Suprapubic skin (tissue), 4 donors: Measurements from ENCODE around the gene NAPB. TPM values are rescaled to one million over a fixed set of nuclear protein-coding genes. Genes with fewer than 3 reads are reported as not detected.

Experiments
- DNase-seq, 2 donors: peaks; one replicate each; pipeline ENCODE4 v3.0.0-alpha.2; 2019; ENCODE audit warnings: low spot score in 2 of 2
- H3K27ac ChIP-seq: fragments of 200-600 bp; sonication (generic); one replicate; pipeline ENCODE4 v1.5.1; 2019
- H3K27me3 ChIP-seq: fragments of 200-600 bp; sonication (generic); one replicate; pipeline ENCODE4 v1.5.1; 2019
- H3K36me3 ChIP-seq: fragments of 200-600 bp; sonication (generic); one replicate; pipeline ENCODE4 v1.5.1; 2019
- H3K4me1 ChIP-seq: fragments of 200-600 bp; sonication (generic); one replicate; pipeline ENCODE4 v1.5.1; 2019
- H3K4me3 ChIP-seq: fragments of 200-600 bp; sonication (generic); one replicate; pipeline ENCODE4 v1.5.1; 2019; ENCODE audit warnings: mild to moderate bottlenecking
- H3K9me3 ChIP-seq: fragments of 200-600 bp; sonication (generic); one replicate; pipeline ENCODE4 v1.5.1; 2019
- EP300 ChIP-seq: sonication (generic); formaldehyde crosslinking; IDR thresholded peaks from one replicate; pipeline ENCODE4 v1.6.1; 2017; ENCODE audit warnings: antibody characterized with exemption
- POLR2A ChIP-seq, 2 donors: fragments of 450-650 bp; IDR thresholded peaks; one replicate each; pipeline ENCODE4 v1.6.1; 2017; ENCODE audit warnings: antibody characterized with exemption in 2 of 2, mild to moderate bottlenecking in 2 of 2, moderate library complexity in 2 of 2
- POLR2AphosphoS5 ChIP-seq, 3 donors: sonication (generic); formaldehyde crosslinking; IDR thresholded peaks; one replicate each; pipeline ENCODE4 v1.6.1; 2017; ENCODE audit warnings: antibody characterized with exemption in 3 of 3
- WGBS: methylation state at CpG from one replicate; pipeline ENCODE4 v1.1.5; 2018; 5-methylcytosine and 5-hydroxymethylcytosine counted together
- total RNA-seq, 4 donors: library from RNA; depleted of rRNA; stranded (reverse); fragments of >200 nt; gene quantifications; one replicate each; pipeline ENCODE4 v1.1.0, GENCODE V29; 2016
- TF ChIP-seq, protein P1 (sequence below), 2 donors: fragments of 200-600 bp in 1 of 2; fragments of 450-650 bp in 1 of 2; sonication (generic) in 1 of 2; IDR thresholded peaks; one replicate each; pipeline ENCODE4 v1.5.1; 2016 to 2019; ENCODE audit warnings: antibody characterized with exemption in 2 of 2, mild to moderate bottlenecking in 1 of 2, moderate library complexity in 1 of 2

NAPB gene
- total RNA-seq, 4 donors from 2014 or later, result 6.6 to 21.6 (median 8.9) TPM

- H3K27me3 ChIP-seq, result no peaks in the 10 kb centered on the region
- WGBS, result 68% methylated on average over 6 of the region's 6 CpGs
- no peaks in the 10 kb centered on the region for H3K9me3 ChIP-seq
- H3K27ac ChIP-seq, result no peak overlapping the region
- H3K36me3 ChIP-seq, result no peaks in the 10 kb centered on the region
- TF ChIP-seq POLR2A (IDR thresholded peaks at IDR 0.05) (no peak), POLR2AphosphoS5 (IDR thresholded peaks at IDR 0.05) (no peak), EP300 (no peak)
- TF ChIP-seq, protein P1, sequence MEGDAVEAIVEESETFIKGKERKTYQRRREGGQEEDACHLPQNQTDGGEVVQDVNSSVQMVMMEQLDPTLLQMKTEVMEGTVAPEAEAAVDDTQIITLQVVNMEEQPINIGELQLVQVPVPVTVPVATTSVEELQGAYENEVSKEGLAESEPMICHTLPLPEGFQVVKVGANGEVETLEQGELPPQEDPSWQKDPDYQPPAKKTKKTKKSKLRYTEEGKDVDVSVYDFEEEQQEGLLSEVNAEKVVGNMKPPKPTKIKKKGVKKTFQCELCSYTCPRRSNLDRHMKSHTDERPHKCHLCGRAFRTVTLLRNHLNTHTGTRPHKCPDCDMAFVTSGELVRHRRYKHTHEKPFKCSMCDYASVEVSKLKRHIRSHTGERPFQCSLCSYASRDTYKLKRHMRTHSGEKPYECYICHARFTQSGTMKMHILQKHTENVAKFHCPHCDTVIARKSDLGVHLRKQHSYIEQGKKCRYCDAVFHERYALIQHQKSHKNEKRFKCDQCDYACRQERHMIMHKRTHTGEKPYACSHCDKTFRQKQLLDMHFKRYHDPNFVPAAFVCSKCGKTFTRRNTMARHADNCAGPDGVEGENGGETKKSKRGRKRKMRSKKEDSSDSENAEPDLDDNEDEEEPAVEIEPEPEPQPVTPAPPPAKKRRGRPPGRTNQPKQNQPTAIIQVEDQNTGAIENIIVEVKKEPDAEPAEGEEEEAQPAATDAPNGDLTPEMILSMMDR (IDR thresholded peaks at IDR 0.05), result no peak
- DNase-seq, result no peak
- H3K4me1 ChIP-seq, result peaks cover 43% of the 10 kb centered on the region
- no peak overlapping the region for H3K4me3 ChIP-seq
These were observed 5.2 kb downstream of the NAPB start for GRCh38 chr20:23415959-23416583.

- no peak overlapping the region for H3K27ac ChIP-seq
- peaks cover 42% of the 10 kb centered on the region for H3K4me1 ChIP-seq
- DNase-seq, result no peak
- TF ChIP-seq POLR2A (IDR thresholded peaks at IDR 0.05) (no peak), EP300 (no peak), POLR2AphosphoS5 (IDR thresholded peaks at IDR 0.05) (no peak)
- TF ChIP-seq, protein P1 (IDR thresholded peaks at IDR 0.05), result no peak
- no peaks in the 10 kb centered on the region for H3K9me3 ChIP-seq
- no peaks in the 10 kb centered on the region for H3K27me3 ChIP-seq
- H3K4me3 ChIP-seq, result no peak overlapping the region
- no peaks in the 10 kb centered on the region for H3K36me3 ChIP-seq
- 96% methylated on average over 5 of the region's 5 CpGs for WGBS
These were observed 5.7 kb downstream of the NAPB start for GRCh38 chr20:23415555-23415954.

GRCh38 chr20:23414526-23415188 lies 6.6 kb downstream of the NAPB start:
- WGBS, result 76% methylated on average over 1 of the region's 1 CpG
- no peaks in the 10 kb centered on the region for H3K36me3 ChIP-seq
- no peak for TF ChIP-seq POLR2A (IDR thresholded peaks at IDR 0.05)
- TF ChIP-seq POLR2AphosphoS5 (IDR thresholded peaks at IDR 0.05), result no peak
- TF ChIP-seq, protein P1 (IDR thresholded peaks at IDR 0.05), result no peak
- TF ChIP-seq EP300, result no peak
- no peaks in the 10 kb centered on the region for H3K9me3 ChIP-seq
- DNase-seq, result no peak
- H3K4me3 ChIP-seq, result no peak overlapping the region
- no peak overlapping the region for H3K27ac ChIP-seq
- no peaks in the 10 kb centered on the region for H3K27me3 ChIP-seq
- peaks cover 38% of the 10 kb centered on the region for H3K4me1 ChIP-seq

- H3K36me3 ChIP-seq, result no peaks in the 10 kb centered on the region
- no peak for DNase-seq
- TF ChIP-seq, protein P1 (IDR thresholded peaks at IDR 0.05), result no peak
- TF ChIP-seq POLR2AphosphoS5 (IDR thresholded peaks at IDR 0.05) (no peak), EP300 (no peak), POLR2A (IDR thresholded peaks at IDR 0.05) (no peak)
- peaks cover 31% of the 10 kb centered on the region for H3K4me1 ChIP-seq
- H3K4me3 ChIP-seq, result no peak overlapping the region
- H3K27me3 ChIP-seq, result no peaks in the 10 kb centered on the region
- H3K27ac ChIP-seq, result no peak overlapping the region
- no peaks in the 10 kb centered on the region for H3K9me3 ChIP-seq
- 86% methylated on average over 3 of the region's 3 CpGs for WGBS
These were observed 7.3 kb downstream of the NAPB start for GRCh38 chr20:23413862-23414422.

GRCh38 chr20:23412026-23412425 lies 9.3 kb downstream of the NAPB start:
- Histone ChIP-seq H3K4me1 (peaks cover 14% of the 10 kb centered on the region), H3K9me3 (no peaks in the 10 kb centered on the region), H3K27ac (no peak overlapping the region), H3K36me3 (no peaks in the 10 kb centered on the region), H3K4me3 (no peak overlapping the region), H3K27me3 (no peaks in the 10 kb centered on the region)
- WGBS, result 26% methylated on average over 1 of the region's 1 CpG
- no peak for DNase-seq
- no peak for TF ChIP-seq EP300
- TF ChIP-seq, protein P1 (IDR thresholded peaks at IDR 0.05), result no peak
- TF ChIP-seq POLR2A (IDR thresholded peaks at IDR 0.05), result no peak
- no peak for TF ChIP-seq POLR2AphosphoS5 (IDR thresholded peaks at IDR 0.05)
